H9 (cell line): Measurements from ENCODE around the gene ACBD6. TPM values are rescaled to one million over a fixed set of nuclear protein-coding genes. Genes with fewer than 3 reads are reported as not detected.

Experiments used
- DNase-seq: peaks from one replicate; pipeline ENCODE4 v3.0.0-alpha.2; 2017
- H2AFZ ChIP-seq: one replicate; pipeline ENCODE4 v1.6.1; 2013; ENCODE audit warnings: mild to moderate bottlenecking, low read length, control low read depth, moderate library complexity
- H2AK5ac ChIP-seq: 2 replicates; pipeline ENCODE4 v1.6.1; 2013; ENCODE audit warnings: low read length, control low read depth, mixed read lengths; ENCODE audit not compliant: insufficient read length
- H2BK120ac ChIP-seq: one replicate; pipeline ENCODE4 v1.6.1; 2013; ENCODE audit warnings: low read depth, mild to moderate bottlenecking, low read length, control low read depth, inconsistent platforms; ENCODE audit not compliant: poor library complexity, severe bottlenecking
- H2BK12ac ChIP-seq: 2 replicates; pipeline ENCODE4 v1.6.1; 2013; ENCODE audit warnings: low read length, control low read depth, mixed read lengths, low read depth; ENCODE audit not compliant: insufficient read length
- H2BK15ac ChIP-seq: 2 replicates; pipeline ENCODE4 v1.6.1; 2013; ENCODE audit warnings: low read depth, low read length, control low read depth
- H2BK20ac ChIP-seq: one replicate; pipeline ENCODE4 v1.6.1; 2013; ENCODE audit warnings: low read depth, mild to moderate bottlenecking, low read length, control low read depth, inconsistent platforms; ENCODE audit not compliant: poor library complexity, severe bottlenecking
- H2BK5ac ChIP-seq: 2 replicates; pipeline ENCODE4 v1.6.1; 2013; ENCODE audit warnings: low read length, control low read depth, mixed read lengths; ENCODE audit not compliant: insufficient read length
- H3K14ac ChIP-seq: 2 replicates; pipeline ENCODE4 v1.6.1; 2013; ENCODE audit warnings: low read length, control low read depth; ENCODE audit not compliant: insufficient read depth
- H3K18ac ChIP-seq: 2 replicates; pipeline ENCODE4 v1.6.1; 2013; ENCODE audit warnings: low read depth, mild to moderate bottlenecking, mixed read lengths, low read length, control low read depth; ENCODE audit not compliant: insufficient read length
- H3K23ac ChIP-seq: 2 replicates; pipeline ENCODE4 v1.6.1; 2013; ENCODE audit warnings: low read length, control low read depth, mixed read lengths, low read depth; ENCODE audit not compliant: insufficient read length
- H3K23me2 ChIP-seq: 2 replicates; pipeline ENCODE4 v1.6.1; 2013; ENCODE audit warnings: low read depth, mild to moderate bottlenecking, mixed read lengths, low read length, control low read depth; ENCODE audit not compliant: insufficient read length, poor library complexity, severe bottlenecking
- H3K27ac ChIP-seq: 2 replicates; pipeline ENCODE4 v1.5.1; 2013; ENCODE audit warnings: low read length, control low read depth, mixed read lengths, low read depth; ENCODE audit not compliant: insufficient read length
- H3K27me3 ChIP-seq: 2 replicates; pipeline ENCODE4 v1.6.1; 2013; ENCODE audit warnings: low read length, control low read depth, inconsistent platforms; ENCODE audit not compliant: insufficient read depth
- H3K4ac ChIP-seq: 2 replicates; pipeline ENCODE4 v1.6.1; 2013; ENCODE audit warnings: low read depth, mild to moderate bottlenecking, control low read depth, inconsistent platforms, low read length, moderate library complexity
- H3K4me1 ChIP-seq: 2 replicates; pipeline ENCODE4 v1.6.1; 2013; ENCODE audit warnings: low read length, control low read depth, inconsistent platforms; ENCODE audit not compliant: insufficient read depth
- H3K4me2 ChIP-seq: 2 replicates; pipeline ENCODE4 v1.6.1; 2013; ENCODE audit warnings: low read length, control low read depth, mixed read lengths; ENCODE audit not compliant: insufficient read length, insufficient read depth
- H3K56ac ChIP-seq: 2 replicates; pipeline ENCODE4 v1.6.1; 2013; ENCODE audit warnings: low read depth, mild to moderate bottlenecking, mixed read lengths, low read length, control low read depth; ENCODE audit not compliant: insufficient read length
- H3K79me1 ChIP-seq: 2 replicates; pipeline ENCODE4 v1.6.1; 2013; ENCODE audit warnings: low read depth, mild to moderate bottlenecking, moderate library complexity, low read length, control low read depth, inconsistent platforms; ENCODE audit not compliant: insufficient read depth, poor library complexity, severe bottlenecking
- H3K79me2 ChIP-seq: 2 replicates; pipeline ENCODE4 v1.6.1; 2013; ENCODE audit warnings: low read length, control low read depth, inconsistent platforms; ENCODE audit not compliant: insufficient read depth
- H3K9ac ChIP-seq: 2 replicates; pipeline ENCODE4 v1.6.1; 2013; ENCODE audit warnings: low read length, control low read depth, mixed read lengths; ENCODE audit not compliant: insufficient read length; ENCODE audit errors: extremely low read depth
- H3K9me3 ChIP-seq: one replicate; pipeline ENCODE4 v1.6.1; 2013; ENCODE audit warnings: low read depth, low read length, inconsistent platforms; ENCODE audit not compliant: control insufficient read depth
- H3T11ph ChIP-seq: one replicate; pipeline ENCODE4 v1.6.1; 2013; ENCODE audit warnings: mild to moderate bottlenecking, low read length, control low read depth, inconsistent platforms
- H4K20me1 ChIP-seq: one replicate; pipeline ENCODE4 v1.6.1; 2013; ENCODE audit not compliant: control insufficient read depth, insufficient read length, insufficient read depth
- H4K5ac ChIP-seq: 2 replicates; pipeline ENCODE4 v1.6.1; 2013; ENCODE audit warnings: low read depth, mild to moderate bottlenecking, mixed read lengths, low read length, control low read depth; ENCODE audit not compliant: insufficient read length
- H4K8ac ChIP-seq: replicated peaks from 2 replicates; pipeline ENCODE4 v1.6.1; 2013; ENCODE audit warnings: low read length, control low read depth, mixed read lengths, low read depth; ENCODE audit not compliant: insufficient read length
- H4K91ac ChIP-seq: 2 replicates; pipeline ENCODE4 v1.6.1; 2013; ENCODE audit warnings: low read depth, mild to moderate bottlenecking, moderate library complexity, mixed read lengths, low read length, control low read depth; ENCODE audit not compliant: insufficient read length
- H3K27ac Mint-ChIP-seq, 3 experiments: 2 replicates in 2 of 3; 3 replicates in 1 of 3; pipeline ENCODE4 v1.8.0; 2020 to 2021; ENCODE audit warnings: mixed read lengths in 3 of 3, mild to moderate bottlenecking in 1 of 3, moderate library complexity in 1 of 3
- H3K27me3 Mint-ChIP-seq: 2 replicates; pipeline ENCODE4 v1.8.0; 2021; ENCODE audit warnings: low read depth, mild to moderate bottlenecking, moderate library complexity, mixed read lengths
- H3K36me3 Mint-ChIP-seq, 3 experiments: 2 replicates in 2 of 3; 3 replicates in 1 of 3; pipeline ENCODE4 v1.8.0; 2020 to 2021; ENCODE audit warnings: low read depth in 3 of 3, mixed read lengths in 3 of 3; ENCODE audit not compliant: insufficient read depth in 1 of 3
- H3K4me1 Mint-ChIP-seq, 2 experiments: 2 replicates each; pipeline ENCODE4 v1.8.0; 2020; ENCODE audit warnings: mixed read lengths in 2 of 2
- H3K4me3 Mint-ChIP-seq, 2 experiments: 2 replicates in 1 of 2; 3 replicates in 1 of 2; pipeline ENCODE4 v1.8.0; 2020 to 2021; ENCODE audit warnings: mild to moderate bottlenecking in 2 of 2, mixed read lengths in 2 of 2, moderate library complexity in 1 of 2
- H3K9me3 Mint-ChIP-seq, 2 experiments: 2 replicates in 1 of 2; 3 replicates in 1 of 2; pipeline ENCODE4 v1.8.0; 2020; ENCODE audit warnings: mild to moderate bottlenecking in 2 of 2, mixed read lengths in 2 of 2, moderate library complexity in 1 of 2
- WGBS: extraction: QIAGEN DNeasy Blood & Tissue Kit; methylation state at CpG from one replicate; pipeline ENCODE4 v1.1.7; 2013; ENCODE audit warnings: missing lambda C conversion rate, low lambda C conversion rate, mixed read lengths; ENCODE audit not compliant: insufficient read length; ENCODE audit errors: extremely low coverage; 5-methylcytosine and 5-hydroxymethylcytosine counted together
- total RNA-seq: library from RNA; stranded (reverse); gene quantifications from 2 replicates; pipeline ENCODE4 v1.2.1, GENCODE V29; 2021
- TF ChIP-seq, protein P1 (sequence below): fragments of 200-600 bp; sonication (generic); conservative IDR thresholded peaks from 3 replicates; pipeline ENCODE4 v1.8.0; 2021; ENCODE audit warnings: antibody characterized with exemption, mild to moderate bottlenecking

Gene ACBD6
- total RNA-seq, 1 experiment from 2014 or later, result 51.4 TPM

DNA sequence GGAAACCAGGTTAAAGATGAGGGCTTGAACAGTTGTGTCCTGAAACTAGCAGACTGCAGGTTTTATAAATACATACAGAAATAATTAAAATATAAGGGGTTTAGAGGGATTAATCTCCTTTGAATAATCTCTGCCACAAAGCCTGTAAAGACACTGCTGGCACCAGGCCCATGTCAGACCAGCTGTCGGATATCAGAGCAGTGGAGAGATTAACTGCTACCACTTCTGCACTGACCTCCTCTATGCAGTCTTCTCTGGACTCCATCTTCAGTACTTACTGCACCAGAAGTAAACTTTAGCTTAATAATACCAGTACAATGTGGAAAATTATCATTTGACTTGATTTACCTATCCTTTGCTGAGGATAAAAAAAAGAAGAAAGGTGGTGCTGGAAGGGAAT, 143.7 kb downstream of the ACBD6 start:
- H3K4me1 ChIP-seq, result peaks cover 3% of the 10 kb centered on the region; the same call in 1 of the 2 replicates
- H3K27ac Mint-ChIP-seq, result peak overlapping the region in 1 of 3 experiments; percentile 66; a peak in 1 of 7 replicates

More for the DNA sequence above, 143.7 kb downstream of the ACBD6 start:
- Mint-ChIP-seq H3K9me3 (no peaks in the 10 kb centered on the region), H3K4me3 (no peak overlapping the region), H3K4me1 (peaks cover 20 to 45% of the 10 kb centered on the region in 2 experiments), H3K36me3 (no peaks in the 10 kb centered on the region), H3K27me3 (no peaks in the 10 kb centered on the region)
- no peak overlapping the region for H3K14ac ChIP-seq
- H3K4me2 ChIP-seq, result no peak overlapping the region
- H2BK12ac ChIP-seq, result no peak overlapping the region
- no peaks in the 10 kb centered on the region for H3K79me2 ChIP-seq
- no peak overlapping the region for H2AK5ac ChIP-seq
- H2AFZ ChIP-seq, result no peak overlapping the region
- no peak overlapping the region for H4K5ac ChIP-seq
- DNase-seq, result no peak
- no peak overlapping the region for H2BK5ac ChIP-seq
- TF ChIP-seq, protein P1, sequence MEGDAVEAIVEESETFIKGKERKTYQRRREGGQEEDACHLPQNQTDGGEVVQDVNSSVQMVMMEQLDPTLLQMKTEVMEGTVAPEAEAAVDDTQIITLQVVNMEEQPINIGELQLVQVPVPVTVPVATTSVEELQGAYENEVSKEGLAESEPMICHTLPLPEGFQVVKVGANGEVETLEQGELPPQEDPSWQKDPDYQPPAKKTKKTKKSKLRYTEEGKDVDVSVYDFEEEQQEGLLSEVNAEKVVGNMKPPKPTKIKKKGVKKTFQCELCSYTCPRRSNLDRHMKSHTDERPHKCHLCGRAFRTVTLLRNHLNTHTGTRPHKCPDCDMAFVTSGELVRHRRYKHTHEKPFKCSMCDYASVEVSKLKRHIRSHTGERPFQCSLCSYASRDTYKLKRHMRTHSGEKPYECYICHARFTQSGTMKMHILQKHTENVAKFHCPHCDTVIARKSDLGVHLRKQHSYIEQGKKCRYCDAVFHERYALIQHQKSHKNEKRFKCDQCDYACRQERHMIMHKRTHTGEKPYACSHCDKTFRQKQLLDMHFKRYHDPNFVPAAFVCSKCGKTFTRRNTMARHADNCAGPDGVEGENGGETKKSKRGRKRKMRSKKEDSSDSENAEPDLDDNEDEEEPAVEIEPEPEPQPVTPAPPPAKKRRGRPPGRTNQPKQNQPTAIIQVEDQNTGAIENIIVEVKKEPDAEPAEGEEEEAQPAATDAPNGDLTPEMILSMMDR, result no peak
- H3K23ac ChIP-seq, result no peak overlapping the region
- H2BK120ac ChIP-seq, result no peak overlapping the region
- no peak overlapping the region for H3K56ac ChIP-seq
- no peak overlapping the region for H3K27ac ChIP-seq
- H3K18ac ChIP-seq, result no peak overlapping the region
- no peak overlapping the region for H3K9ac ChIP-seq
- H2BK15ac ChIP-seq, result no peak overlapping the region
- H4K8ac ChIP-seq, result no peak overlapping the region
- no peaks in the 10 kb centered on the region for H4K20me1 ChIP-seq
- WGBS, result no CpG with 5 or more reads among the region's 1 CpG
- no peaks in the 10 kb centered on the region for H3K79me1 ChIP-seq
- no peak overlapping the region for H4K91ac ChIP-seq
- no peaks in the 10 kb centered on the region for H3K27me3 ChIP-seq
- no peak overlapping the region for H3T11ph ChIP-seq
- no peaks in the 10 kb centered on the region for H3K23me2 ChIP-seq
- H3K4ac ChIP-seq, result no peak overlapping the region
- no peaks in the 10 kb centered on the region for H3K9me3 ChIP-seq
- no peak overlapping the region for H2BK20ac ChIP-seq
